HUES48 (cell line): Measurements from ENCODE around the gene ITGB3.

Experiments used
- H3K27ac ChIP-seq: one replicate; pipeline ENCODE4 v1.7.0; 2013; ENCODE audit warnings: low read depth, low read length, inconsistent platforms
- H3K27me3 ChIP-seq: 2 replicates; pipeline ENCODE4 v1.6.1; 2013; ENCODE audit warnings: mild to moderate bottlenecking, low read length; ENCODE audit not compliant: control insufficient read depth, insufficient read depth
- H3K36me3 ChIP-seq: 2 replicates; pipeline ENCODE4 v1.6.1; 2013; ENCODE audit warnings: low read length; ENCODE audit not compliant: control insufficient read depth, insufficient read depth
- H3K4me1 ChIP-seq: 2 replicates; pipeline ENCODE4 v1.6.1; 2013; ENCODE audit warnings: mild to moderate bottlenecking, low read length; ENCODE audit not compliant: control insufficient read depth, insufficient read depth
- H3K4me3 ChIP-seq: 2 replicates; pipeline ENCODE4 v1.5.1; 2013; ENCODE audit warnings: mild to moderate bottlenecking, low read depth, low read length
- H3K9ac ChIP-seq: 2 replicates; pipeline ENCODE4 v1.6.1; 2013; ENCODE audit warnings: mild to moderate bottlenecking, low read depth, low read length, moderate library complexity
- H3K9me3 ChIP-seq: 2 replicates; pipeline ENCODE4 v1.6.1; 2013; ENCODE audit warnings: low read length; ENCODE audit not compliant: control insufficient read depth, insufficient read depth

The ITGB3 gene

GRCh38 chr17:47253541-47254402 is at the start of gene ITGB3:
Gene ITGB3, plus strand, starts transcription at chr17:47253827. Its CDS starts 35 bp downstream, at chr17:47253862.
- no peaks in the 10 kb centered on the region for H3K36me3 ChIP-seq
- peaks cover 58% of the 10 kb centered on the region for H3K27me3 ChIP-seq
- peaks cover 19% of the 10 kb centered on the region for H3K4me1 ChIP-seq
- peak within 1 kb of the TSS; percentile 65 for H3K4me3 ChIP-seq
- no peak within 1 kb of the TSS for H3K27ac ChIP-seq
- no peaks in the 10 kb centered on the region for H3K9me3 ChIP-seq
- no peak within 1 kb of the TSS for H3K9ac ChIP-seq

DNA sequence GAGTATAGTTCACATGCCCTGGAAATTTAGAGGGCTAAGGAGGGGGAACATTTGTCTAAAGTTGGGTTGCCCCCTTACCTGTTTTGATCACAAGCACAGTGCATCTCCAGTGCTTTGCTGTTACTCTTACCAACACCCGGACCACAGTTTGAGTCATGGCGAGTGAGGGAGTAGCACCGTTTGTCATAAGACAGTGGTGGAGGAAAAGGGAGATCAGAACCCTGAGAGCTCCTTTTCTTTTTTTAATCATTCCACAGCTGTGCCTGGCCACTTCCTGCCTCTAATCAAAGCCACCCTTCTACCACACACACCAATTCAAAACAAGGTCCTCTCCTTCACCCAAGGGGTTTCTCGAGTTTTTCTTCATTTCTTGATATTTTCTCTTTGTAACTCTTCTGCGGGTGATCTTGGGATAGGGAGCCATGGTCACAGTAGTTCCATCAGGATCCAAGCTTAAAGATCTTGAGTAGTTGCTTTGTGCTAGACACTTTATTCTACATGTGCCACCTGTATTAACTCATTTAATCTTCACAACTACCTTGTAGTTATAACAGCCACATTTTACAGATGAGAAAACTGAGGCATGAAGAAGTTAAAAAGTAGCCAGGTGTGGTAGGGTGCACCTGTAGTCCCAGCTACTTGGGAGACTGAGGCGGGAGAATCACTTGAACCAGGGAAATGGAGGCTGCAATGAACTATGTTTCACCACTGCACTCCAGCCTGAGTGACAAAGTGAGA is 49.5 kb upstream of the ITGB3 start:
- no peaks in the 10 kb centered on the region for H3K4me1 ChIP-seq

DNA sequence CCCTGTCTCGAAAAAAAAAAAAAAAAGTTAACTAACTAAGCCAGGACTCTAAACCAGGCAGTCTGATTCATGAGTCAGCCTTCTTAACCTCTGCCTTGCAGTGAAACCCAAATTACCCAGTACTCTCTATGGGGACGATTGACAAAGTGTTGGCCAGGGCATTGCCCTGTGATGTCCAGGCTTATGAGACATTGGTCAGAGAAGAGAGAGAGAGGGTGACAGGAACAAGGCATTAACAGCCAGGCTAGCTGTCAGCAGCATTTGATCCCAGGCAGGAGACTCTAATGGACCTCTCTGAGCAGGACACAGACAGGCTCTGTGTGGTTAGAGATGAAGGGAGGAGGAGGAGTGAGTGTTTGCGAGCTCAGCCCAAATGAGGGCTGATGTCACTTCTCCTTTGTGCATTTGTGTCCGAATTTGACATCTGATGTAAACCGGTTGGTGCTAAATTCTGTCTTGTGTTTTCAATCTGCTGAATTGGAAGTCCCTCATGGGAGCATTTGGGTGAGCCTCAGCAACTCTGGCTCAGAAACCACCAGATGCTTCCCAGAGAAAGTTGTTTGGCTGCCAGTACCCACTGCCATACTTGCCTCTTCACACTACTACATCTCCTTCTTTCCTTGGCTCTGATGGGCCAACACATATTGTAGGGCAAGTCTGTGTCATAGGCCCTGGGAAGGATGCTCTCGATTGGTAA is 48.8 kb upstream of the ITGB3 start:
- no peaks in the 10 kb centered on the region for H3K4me1 ChIP-seq
- no peak overlapping the region for H3K27ac ChIP-seq
- H3K9ac ChIP-seq, result no peak overlapping the region
- H3K9me3 ChIP-seq, result no peaks in the 10 kb centered on the region
- no peaks in the 10 kb centered on the region for H3K36me3 ChIP-seq
- no peaks in the 10 kb centered on the region for H3K27me3 ChIP-seq
- no peak overlapping the region for H3K4me3 ChIP-seq

More for the DNA sequence above, 49.5 kb upstream of the ITGB3 start:
- no peak overlapping the region for H3K27ac ChIP-seq
- H3K9me3 ChIP-seq, result no peaks in the 10 kb centered on the region
- H3K9ac ChIP-seq, result no peak overlapping the region
- no peaks in the 10 kb centered on the region for H3K36me3 ChIP-seq
- no peaks in the 10 kb centered on the region for H3K27me3 ChIP-seq
- H3K4me3 ChIP-seq, result no peak overlapping the region

DNA sequence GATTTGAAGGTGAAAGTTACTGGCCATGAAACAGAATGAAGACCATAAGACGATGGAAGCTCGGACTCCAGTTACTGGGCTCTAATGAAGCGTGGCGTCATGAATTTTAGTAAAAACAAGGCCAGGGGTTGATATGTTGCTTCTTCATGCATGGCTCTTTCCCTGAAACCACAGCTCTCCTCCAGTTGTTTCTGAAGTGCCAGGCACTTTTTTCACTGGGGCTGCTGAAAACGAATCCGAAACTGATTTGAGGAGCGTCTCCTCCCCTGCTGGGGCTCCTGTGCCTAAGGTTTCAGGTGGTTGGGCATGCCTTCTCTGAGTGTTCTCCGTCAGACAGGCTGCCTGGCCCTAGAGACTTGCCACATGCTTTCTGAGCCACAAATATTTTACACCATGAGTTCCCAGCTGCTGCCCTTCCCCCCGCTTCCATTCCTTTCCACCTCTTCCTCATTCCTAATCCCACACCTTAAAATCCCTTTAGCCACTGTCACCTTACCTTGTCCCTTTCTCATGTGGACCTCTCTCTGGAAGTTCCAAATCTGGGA is 48.1 kb upstream of the ITGB3 start:
- H3K9me3 ChIP-seq, result no peaks in the 10 kb centered on the region
- no peaks in the 10 kb centered on the region for H3K4me1 ChIP-seq
- H3K27me3 ChIP-seq, result no peaks in the 10 kb centered on the region
- no peak overlapping the region for H3K4me3 ChIP-seq
- H3K9ac ChIP-seq, result no peak overlapping the region
- no peaks in the 10 kb centered on the region for H3K36me3 ChIP-seq
- no peak overlapping the region for H3K27ac ChIP-seq

DNA sequence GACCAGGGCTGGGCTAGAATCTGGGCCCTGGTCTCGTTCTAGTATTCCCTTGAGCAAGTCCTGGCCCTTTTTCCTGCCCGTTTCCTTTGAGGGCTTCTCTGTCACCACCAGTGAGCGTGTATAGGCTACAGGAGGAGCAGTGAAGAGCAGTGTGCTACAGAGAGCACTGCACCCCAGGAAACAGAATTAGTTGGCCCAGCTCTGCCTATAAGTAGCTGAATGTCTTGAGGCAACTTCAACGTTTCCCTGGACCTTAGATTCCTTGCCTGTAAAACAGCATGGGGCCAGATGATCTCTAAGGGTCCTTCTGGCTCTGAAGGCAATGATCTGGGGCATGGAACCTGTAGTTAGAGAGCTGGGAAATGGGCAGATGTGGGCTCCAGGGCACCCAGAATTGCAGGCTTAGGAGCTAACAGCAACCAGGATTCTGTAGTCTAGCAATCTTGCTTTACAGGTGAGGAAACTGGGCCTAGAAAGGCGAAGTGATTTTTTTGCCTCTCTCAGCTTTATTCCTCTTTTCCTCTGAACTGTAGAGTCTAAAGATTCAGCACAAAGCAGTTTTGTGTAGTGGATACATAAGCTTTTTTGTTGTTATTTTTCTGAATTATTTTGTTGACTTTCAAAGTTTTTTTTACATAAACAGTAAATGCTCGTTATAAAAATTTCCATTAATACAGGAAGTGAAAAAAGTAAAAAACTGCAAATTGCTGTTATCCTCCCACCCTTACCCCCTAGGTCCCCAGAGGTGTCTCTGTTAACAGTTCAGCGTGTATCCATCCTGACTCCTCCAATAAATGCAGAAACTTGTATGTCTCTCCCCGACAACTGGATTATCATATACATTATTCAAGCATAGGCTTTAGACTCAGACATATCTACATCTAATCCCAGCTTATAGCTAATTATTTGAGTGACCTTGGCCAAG is 46.2 kb upstream of the ITGB3 start:
- H3K27me3 ChIP-seq, result no peaks in the 10 kb centered on the region
- H3K36me3 ChIP-seq, result no peaks in the 10 kb centered on the region
- no peak overlapping the region for H3K27ac ChIP-seq
- no peaks in the 10 kb centered on the region for H3K9me3 ChIP-seq
- H3K4me3 ChIP-seq, result no peak overlapping the region
- H3K9ac ChIP-seq, result no peak overlapping the region
- no peaks in the 10 kb centered on the region for H3K4me1 ChIP-seq

- H3K36me3 ChIP-seq, result no peaks in the 10 kb centered on the region
- H3K9me3 ChIP-seq, result no peaks in the 10 kb centered on the region
- H3K4me3 ChIP-seq, result no peak within 1 kb of the TSS
- H3K27ac ChIP-seq, result no peak within 1 kb of the TSS
- no peak within 1 kb of the TSS for H3K9ac ChIP-seq
- H3K4me1 ChIP-seq, result no peaks in the 10 kb centered on the region
- no peaks in the 10 kb centered on the region for H3K27me3 ChIP-seq
These were observed 44.7 kb upstream of the ITGB3 start, which contains the start of gene MYL4 for GRCh38 chr17:47208744-47209488. Gene MYL4, plus strand, starts transcription at chr17:47209348. Its CDS starts 75 bp downstream, at chr17:47209423.

GRCh38 chr17:47209499-47209898 is 44.1 kb upstream of the ITGB3 start:
- Histone ChIP-seq H3K36me3 (no peaks in the 10 kb centered on the region), H3K9me3 (no peaks in the 10 kb centered on the region)

DNA sequence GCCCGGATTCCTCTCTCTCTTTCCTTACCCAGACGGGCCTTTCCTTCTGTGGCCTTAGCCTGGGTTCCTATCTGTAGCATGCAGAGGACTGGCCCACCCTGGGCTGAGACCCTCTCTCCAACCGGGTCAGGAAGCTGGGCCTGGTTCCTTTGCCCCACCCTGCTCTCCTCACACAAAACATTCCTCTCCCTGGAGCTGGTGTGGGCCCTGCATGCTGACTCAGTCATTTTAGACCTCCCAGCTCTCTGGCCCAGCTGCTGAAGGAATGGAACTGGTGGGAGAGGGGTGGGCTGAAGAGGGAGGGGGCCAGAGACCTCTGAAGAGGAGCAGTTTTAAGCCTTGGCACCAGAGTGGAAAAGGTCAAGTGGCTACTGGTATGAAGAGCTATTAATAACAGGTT is 43.5 kb upstream of the ITGB3 start:
- H3K9me3 ChIP-seq, result no peaks in the 10 kb centered on the region
- no peak overlapping the region for H3K27ac ChIP-seq
- H3K4me3 ChIP-seq, result no peak overlapping the region
- no peaks in the 10 kb centered on the region for H3K4me1 ChIP-seq
- H3K27me3 ChIP-seq, result no peaks in the 10 kb centered on the region
- no peaks in the 10 kb centered on the region for H3K36me3 ChIP-seq
- H3K9ac ChIP-seq, result no peak overlapping the region

More at GRCh38 chr17:47209499-47209898, 44.1 kb upstream of the ITGB3 start:
- Histone ChIP-seq H3K4me1 (no peaks in the 10 kb centered on the region), H3K9ac (no peak overlapping the region), H3K27me3 (no peaks in the 10 kb centered on the region), H3K4me3 (no peak overlapping the region), H3K27ac (no peak overlapping the region)

- no peaks in the 10 kb centered on the region for H3K9me3 ChIP-seq
- no peak overlapping the region for H3K27ac ChIP-seq
- H3K4me1 ChIP-seq, result no peaks in the 10 kb centered on the region
- H3K4me3 ChIP-seq, result no peak overlapping the region
- H3K36me3 ChIP-seq, result no peaks in the 10 kb centered on the region
- H3K27me3 ChIP-seq, result no peaks in the 10 kb centered on the region
- no peak overlapping the region for H3K9ac ChIP-seq
These were observed 42.8 kb upstream of the ITGB3 start for GRCh38 chr17:47210779-47211178.
